ENCODE measurements around the gene ISOC1.

ISOC1 gene

DNA sequence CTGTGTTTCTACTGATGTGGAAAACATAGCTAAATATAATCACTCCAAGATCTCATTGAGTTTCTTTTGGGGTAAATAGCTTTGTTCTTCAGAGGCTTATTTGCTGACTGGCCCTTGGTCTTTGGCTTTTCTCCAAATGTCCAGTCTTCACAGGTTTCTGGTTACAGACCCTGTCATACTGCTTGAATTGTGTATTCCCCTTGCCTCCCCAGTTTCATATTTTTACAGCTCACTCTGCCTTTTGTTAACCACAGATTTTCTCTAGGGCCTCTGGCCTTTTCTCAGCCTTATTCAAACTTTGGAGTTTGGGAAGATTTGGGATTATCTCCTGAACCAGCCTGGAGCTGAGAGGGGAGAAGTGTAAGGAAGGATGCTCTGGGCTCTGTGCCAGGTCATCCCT lies 23.9 kb downstream of the ISOC1 start:
- no peaks in the 10 kb centered on the region for H3K36me3 ChIP-seq
- no peaks in the 10 kb centered on the region for H3K9me3 ChIP-seq
- H3K27ac ChIP-seq, result no peak overlapping the region
- H3K27me3 ChIP-seq, result no peaks in the 10 kb centered on the region
- no peak overlapping the region for H3K4me3 ChIP-seq (ENCODE audit: low read depth in 1 of 2, low read length in 1 of 2)
- H3K4me1 ChIP-seq (ENCODE audit: control insufficient read depth in 1 of 2, insufficient read depth in 1 of 2, low read depth in 1 of 2, low read length in 1 of 2), result no peaks in the 10 kb centered on the region
- TF ChIP-seq, protein P1, sequence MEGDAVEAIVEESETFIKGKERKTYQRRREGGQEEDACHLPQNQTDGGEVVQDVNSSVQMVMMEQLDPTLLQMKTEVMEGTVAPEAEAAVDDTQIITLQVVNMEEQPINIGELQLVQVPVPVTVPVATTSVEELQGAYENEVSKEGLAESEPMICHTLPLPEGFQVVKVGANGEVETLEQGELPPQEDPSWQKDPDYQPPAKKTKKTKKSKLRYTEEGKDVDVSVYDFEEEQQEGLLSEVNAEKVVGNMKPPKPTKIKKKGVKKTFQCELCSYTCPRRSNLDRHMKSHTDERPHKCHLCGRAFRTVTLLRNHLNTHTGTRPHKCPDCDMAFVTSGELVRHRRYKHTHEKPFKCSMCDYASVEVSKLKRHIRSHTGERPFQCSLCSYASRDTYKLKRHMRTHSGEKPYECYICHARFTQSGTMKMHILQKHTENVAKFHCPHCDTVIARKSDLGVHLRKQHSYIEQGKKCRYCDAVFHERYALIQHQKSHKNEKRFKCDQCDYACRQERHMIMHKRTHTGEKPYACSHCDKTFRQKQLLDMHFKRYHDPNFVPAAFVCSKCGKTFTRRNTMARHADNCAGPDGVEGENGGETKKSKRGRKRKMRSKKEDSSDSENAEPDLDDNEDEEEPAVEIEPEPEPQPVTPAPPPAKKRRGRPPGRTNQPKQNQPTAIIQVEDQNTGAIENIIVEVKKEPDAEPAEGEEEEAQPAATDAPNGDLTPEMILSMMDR (IDR thresholded peaks at IDR 0.05), result no peak

DNA sequence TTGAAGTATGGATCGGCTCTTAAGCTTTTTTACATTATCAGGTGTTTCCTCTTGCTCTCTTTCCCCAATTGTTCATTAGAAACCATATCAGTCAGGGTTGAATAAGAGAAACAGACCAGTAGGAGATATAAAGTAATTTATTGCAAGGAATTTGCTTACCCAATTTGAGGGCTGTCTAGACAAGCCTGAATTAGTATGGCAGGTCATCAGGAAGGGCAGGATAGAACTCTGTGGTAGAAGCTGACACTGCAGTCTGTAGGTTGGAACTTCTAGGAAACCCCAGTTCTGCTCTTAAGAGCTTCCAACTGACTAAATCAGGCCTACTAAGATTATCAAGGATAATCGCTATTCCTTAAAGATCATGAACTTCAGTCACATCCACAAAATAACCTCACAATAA lies 24.3 kb downstream of the ISOC1 start:
- TF ChIP-seq, protein P1 (IDR thresholded peaks at IDR 0.05), result no peak
- H3K36me3 ChIP-seq, result no peaks in the 10 kb centered on the region
- no peaks in the 10 kb centered on the region for H3K4me1 ChIP-seq (ENCODE audit: control insufficient read depth in 1 of 2, insufficient read depth in 1 of 2, low read depth in 1 of 2, low read length in 1 of 2)
- no peak overlapping the region for H3K4me3 ChIP-seq (ENCODE audit: low read depth in 1 of 2, low read length in 1 of 2)
- no peaks in the 10 kb centered on the region for H3K9me3 ChIP-seq
- no peak overlapping the region for H3K27ac ChIP-seq
- H3K27me3 ChIP-seq, result no peaks in the 10 kb centered on the region

DNA sequence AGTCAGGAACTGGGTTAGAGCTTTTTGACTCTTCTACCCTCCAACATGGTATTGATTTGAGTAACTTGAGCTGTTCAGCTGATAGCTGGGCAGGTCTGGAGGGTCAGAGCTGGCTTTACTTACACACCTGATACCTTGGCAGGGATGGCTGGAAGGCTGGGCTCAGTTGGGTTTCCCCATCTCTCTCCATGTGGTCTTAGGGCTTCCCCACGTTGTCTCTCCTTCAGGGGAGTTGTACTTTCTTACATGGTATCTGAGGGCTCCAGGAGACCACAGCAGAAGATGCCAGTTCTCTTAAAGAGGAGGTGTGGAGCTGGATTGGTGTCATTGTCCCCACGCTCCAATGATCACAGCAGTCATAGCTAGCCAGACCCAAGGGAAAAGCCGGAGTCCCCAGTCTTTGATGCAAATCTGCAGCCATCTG lies 25.6 kb downstream of the ISOC1 start:
- Histone ChIP-seq H3K36me3 (no peaks in the 10 kb centered on the region), H3K27ac (no peak overlapping the region), H3K4me3 (ENCODE audit: low read depth in 1 of 2, low read length in 1 of 2) (no peak overlapping the region), H3K27me3 (no peaks in the 10 kb centered on the region), H3K9me3 (no peaks in the 10 kb centered on the region), H3K4me1 (ENCODE audit: control insufficient read depth in 1 of 2, insufficient read depth in 1 of 2, low read depth in 1 of 2, low read length in 1 of 2) (no peaks in the 10 kb centered on the region)
- TF ChIP-seq, protein P1 (IDR thresholded peaks at IDR 0.05), result no peak

DNA sequence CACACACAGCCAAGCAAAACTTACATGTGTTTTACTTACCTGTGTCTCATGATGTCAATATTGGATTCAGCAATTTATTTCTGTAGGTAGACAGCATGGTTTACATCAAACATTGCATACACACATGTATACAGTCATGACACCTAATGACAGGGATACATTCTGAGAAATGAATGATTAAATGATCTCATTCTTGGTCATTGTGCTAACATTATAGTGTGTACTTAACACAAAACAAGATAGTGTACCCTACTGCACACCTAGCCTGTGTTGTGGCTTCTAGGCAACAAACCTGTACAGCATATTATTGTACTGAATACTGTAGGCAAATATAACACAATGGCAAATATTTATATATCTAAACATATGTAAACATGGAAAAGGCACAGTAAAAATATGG lies 28.0 kb downstream of the ISOC1 start:
- Histone ChIP-seq H3K27ac (no peak overlapping the region), H3K27me3 (no peaks in the 10 kb centered on the region), H3K36me3 (no peaks in the 10 kb centered on the region), H3K9me3 (no peaks in the 10 kb centered on the region), H3K4me1 (ENCODE audit: control insufficient read depth in 1 of 2, insufficient read depth in 1 of 2, low read depth in 1 of 2, low read length in 1 of 2) (no peaks in the 10 kb centered on the region), H3K4me3 (ENCODE audit: low read depth in 1 of 2, low read length in 1 of 2) (no peak overlapping the region)
- TF ChIP-seq, protein P1 (IDR thresholded peaks at IDR 0.05), result no peak

DNA sequence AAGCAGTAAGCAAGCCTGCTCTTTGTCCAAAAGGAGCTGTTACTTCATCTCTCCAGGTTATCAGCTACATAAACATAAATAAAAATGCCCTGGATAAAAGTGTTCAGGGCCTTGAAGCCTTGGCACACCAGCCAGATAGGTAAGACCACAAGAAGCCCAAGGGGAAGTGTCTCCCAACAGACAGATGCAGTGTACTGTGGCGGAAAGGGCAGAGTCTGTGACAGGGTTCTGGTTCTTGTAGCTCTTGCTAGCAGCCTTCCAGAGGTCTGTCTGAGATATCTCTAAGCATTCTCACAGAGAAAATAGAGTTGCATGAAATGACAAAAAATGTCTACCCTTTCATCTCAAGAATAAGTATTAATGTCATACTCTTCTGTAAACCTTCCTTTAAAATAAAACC lies 30.1 kb downstream of the ISOC1 start:
- Histone ChIP-seq H3K4me1 (ENCODE audit: control insufficient read depth in 1 of 2, insufficient read depth in 1 of 2, low read depth in 1 of 2, low read length in 1 of 2) (no peaks in the 10 kb centered on the region), H3K4me3 (ENCODE audit: low read depth in 1 of 2, low read length in 1 of 2) (no peak overlapping the region), H3K9me3 (no peaks in the 10 kb centered on the region), H3K27ac (no peak overlapping the region), H3K27me3 (no peaks in the 10 kb centered on the region), H3K36me3 (no peaks in the 10 kb centered on the region)
- TF ChIP-seq, protein P1 (IDR thresholded peaks at IDR 0.05), result no peak

DNA sequence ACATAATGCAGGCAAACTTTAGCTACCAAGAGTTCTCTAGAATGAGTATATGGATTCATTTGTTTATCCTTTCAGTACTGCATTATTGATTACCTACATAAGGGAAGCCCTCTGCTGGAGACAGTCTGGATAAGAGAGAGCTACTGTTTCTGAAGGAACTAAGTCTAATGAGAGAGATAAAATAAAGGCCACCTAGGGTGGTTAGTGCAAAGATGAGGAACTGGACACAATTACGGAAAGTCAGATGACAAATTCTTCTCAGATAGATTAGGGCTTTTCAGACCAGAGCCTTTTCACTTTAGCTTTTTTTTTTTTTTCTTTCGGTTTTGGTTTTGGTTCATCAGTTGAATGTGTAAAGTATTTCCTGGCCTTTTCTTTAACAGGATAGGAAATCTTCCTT lies 31.3 kb downstream of the ISOC1 start:
- Histone ChIP-seq H3K27me3 (no peaks in the 10 kb centered on the region), H3K4me3 (ENCODE audit: low read depth in 1 of 2, low read length in 1 of 2) (no peak overlapping the region), H3K27ac (no peak overlapping the region), H3K36me3 (no peaks in the 10 kb centered on the region), H3K4me1 (ENCODE audit: control insufficient read depth in 1 of 2, insufficient read depth in 1 of 2, low read depth in 1 of 2, low read length in 1 of 2) (no peaks in the 10 kb centered on the region), H3K9me3 (no peaks in the 10 kb centered on the region)
- TF ChIP-seq, protein P1 (IDR thresholded peaks at IDR 0.05), result no peak

All from neutrophil (primary cell).